ENCODE results near the gene NLRP10.

Gene NLRP10

GRCh38 chr11:7986768-7987559 is 21.7 kb upstream of the NLRP10 start, which contains the start of gene EIF3F:
TSS of gene EIF3F (plus strand) at chr11:7987337. CDS start at chr11:7987353, 16 bp downstream.
- peak; percentile 72 for TF ChIP-seq CTCF (IDR thresholded peaks at IDR 0.05; ENCODE audit: insufficient read depth, low read depth, low read length, missing control alignments)

GRCh38 chr11:7983832-7984590 is 18.8 kb upstream of the NLRP10 start:
- DNase-seq (ENCODE audit: low read depth), result no peak
- no peak overlapping the region for H3K4me3 ChIP-seq (ENCODE audit: low read depth, low read length)
- no peak for TF ChIP-seq CTCF (IDR thresholded peaks at IDR 0.05; ENCODE audit: insufficient read depth, low read depth, low read length, missing control alignments)

More at GRCh38 chr11:7986768-7987559, 21.7 kb upstream of the NLRP10 start, which contains the start of gene EIF3F:
- peak within 1 kb of the TSS; percentile 78 for H3K4me3 ChIP-seq (ENCODE audit: low read depth, low read length)
- DNase-seq (ENCODE audit: low read depth), result peak; percentile 99

GRCh38 chr11:7982582-7983119 is 17.4 kb upstream of the NLRP10 start:
- TF ChIP-seq CTCF (IDR thresholded peaks at IDR 0.05; ENCODE audit: insufficient read depth, low read depth, low read length, missing control alignments), result no peak
- H3K4me3 ChIP-seq (ENCODE audit: low read depth, low read length), result no peak overlapping the region
- no peak for DNase-seq (ENCODE audit: low read depth)

GRCh38 chr11:7981619-7982157 is 16.4 kb upstream of the NLRP10 start:
- no peak overlapping the region for H3K4me3 ChIP-seq (ENCODE audit: low read depth, low read length)
- no peak for TF ChIP-seq CTCF (IDR thresholded peaks at IDR 0.05; ENCODE audit: insufficient read depth, low read depth, low read length, missing control alignments)
- no peak for DNase-seq (ENCODE audit: low read depth)

GRCh38 chr11:7977232-7977917 is 12.1 kb upstream of the NLRP10 start:
- TF ChIP-seq CTCF (IDR thresholded peaks at IDR 0.05; ENCODE audit: insufficient read depth, low read depth, low read length, missing control alignments), result no peak
- no peak overlapping the region for H3K4me3 ChIP-seq (ENCODE audit: low read depth, low read length)
- no peak for DNase-seq (ENCODE audit: low read depth)

GRCh38 chr11:7974668-7975067 is 9.4 kb upstream of the NLRP10 start:
- no peak for TF ChIP-seq CTCF (IDR thresholded peaks at IDR 0.05; ENCODE audit: insufficient read depth, low read depth, low read length, missing control alignments)
- no peak overlapping the region for H3K4me3 ChIP-seq (ENCODE audit: low read depth, low read length)
- no peak for DNase-seq (ENCODE audit: low read depth)
